ENCODE results near the gene MTRF1L. TPM values are rescaled to one million over a fixed set of nuclear protein-coding genes. Genes with fewer than 3 reads are reported as not detected.

Gene MTRF1L
- total and polyA plus RNA-seq, 2 of the 8 experiments (the other 6 are each of a cell fraction or from before 2014, with no cell fraction given), result 4.5 to 26.5 TPM

GRCh38 chr6:153015094-153015640 lies 12.7 kb upstream of the MTRF1L start:
- Histone ChIP-seq H4K20me1 (replicated peaks in 1 of 2; ENCODE audit: control insufficient read depth in 1 of 2, insufficient read depth in 2 of 2, low read length in 2 of 2) (no peaks in the 10 kb centered on the region), H2AFZ (ENCODE audit: low read length) (no peak overlapping the region), H3K79me2 (ENCODE audit: control insufficient read depth in 1 of 2, insufficient read depth in 2 of 2, low read length in 2 of 2) (no peaks in the 10 kb centered on the region), H3K4me1 (replicated peaks in 1 of 4; ENCODE audit: control insufficient read depth in 3 of 4, insufficient read depth in 4 of 4, low read length in 3 of 4) (no peaks in the 10 kb centered on the region), H3K9me3 (ENCODE audit: insufficient read depth in 2 of 2, low read depth in 1 of 2, low read length in 1 of 2) (no peaks in the 10 kb centered on the region), H2BK12ac (ENCODE audit: low read depth, low read length) (no peak overlapping the region), H3K14ac (ENCODE audit: insufficient read length) (no peak overlapping the region), H3K4ac (replicated peaks; ENCODE audit: insufficient read length, low read depth, low read length) (no peak overlapping the region), H3K23me2 (ENCODE audit: low read depth, low read length) (no peaks in the 10 kb centered on the region; the same call in 1 of the 2 replicates), H3K18ac (ENCODE audit: extremely low read depth, low read length) (no peak overlapping the region), H3K27ac (ENCODE audit: low read depth, low read length) (no peak overlapping the region), H4K5ac (ENCODE audit: insufficient read length, low read depth, low read length) (no peak overlapping the region), H4K8ac (ENCODE audit: extremely low read depth, insufficient read depth, low read length) (no peak overlapping the region), H3K27me3 (replicated peaks in 1 of 4; ENCODE audit: control insufficient read depth in 3 of 4, extremely low read depth in 1 of 4, insufficient read depth in 3 of 4, low read length in 3 of 4) (no peaks in the 10 kb centered on the region), H2BK15ac (ENCODE audit: low read length) (no peak overlapping the region), H2AK5ac (ENCODE audit: low read depth, low read length) (no peak overlapping the region), H2BK5ac (ENCODE audit: low read depth, low read length) (no peak overlapping the region), H3K23ac (ENCODE audit: insufficient read length) (no peak overlapping the region), H2BK20ac (ENCODE audit: low read length) (no peak overlapping the region), H3K36me3 (ENCODE audit: control insufficient read depth in 2 of 4, insufficient read depth in 4 of 4, low read length in 3 of 4) (no peaks in the 10 kb centered on the region), H2BK120ac (replicated peaks; ENCODE audit: low read depth, low read length) (no peak overlapping the region), H3K79me1 (ENCODE audit: low read depth, low read length) (no peaks in the 10 kb centered on the region), H3K4me2 (ENCODE audit: insufficient read depth in 1 of 2, low read depth in 2 of 2, low read length in 2 of 2) (no peak overlapping the region), H3K56ac (replicated peaks; ENCODE audit: insufficient read length, low read depth, low read length) (no peak overlapping the region), H3K4me3 (ENCODE audit: extremely low read depth in 1 of 4, insufficient read depth in 2 of 4, low read depth in 3 of 4, low read length in 4 of 4) (no peak overlapping the region), H4K91ac (replicated peaks; ENCODE audit: insufficient read length, low read length) (no peak overlapping the region), H3K9ac (replicated peaks in 1 of 4; ENCODE audit: extremely low read depth in 1 of 4, low read depth in 3 of 4, low read length in 3 of 4) (no peak overlapping the region)
- no peak for TF ChIP-seq TAF1 (IDR thresholded peaks at IDR 0.05; ENCODE audit: low read depth, low read length)
- TF ChIP-seq ZNF274 (IDR thresholded peaks at IDR 0.05; ENCODE audit: borderline replicate concordance, extremely low read depth, low read length), result no peak
- no peak for TF ChIP-seq POU5F1 (IDR thresholded peaks at IDR 0.05; ENCODE audit: low read depth, low read length)
- TF ChIP-seq RNF2 (IDR thresholded peaks at IDR 0.05; ENCODE audit: borderline replicate concordance, low read depth, low read length, missing control alignments, poor library complexity, severe bottlenecking), result no peak
- no peak for TF ChIP-seq RXRA (IDR thresholded peaks at IDR 0.05; ENCODE audit: insufficient read depth, low read depth, low read length)
- no peak for TF ChIP-seq E2F6 (IDR thresholded peaks at IDR 0.05)
- TF ChIP-seq EGR1 (IDR thresholded peaks at IDR 0.05; ENCODE audit: borderline replicate concordance, low read depth, low read length), result no peak
- no peak for TF ChIP-seq SRF (IDR thresholded peaks at IDR 0.05; ENCODE audit: low read depth, low read length)
- no peak for TF ChIP-seq JUND (IDR thresholded peaks at IDR 0.05; ENCODE audit: low read length)
- DNase-seq (ENCODE audit: low read depth in 1 of 2, low spot score in 2 of 2) (no peak), FAIRE-seq (no peak)
- 92% methylated on average over 4 of the region's 4 CpGs; no CpG with 5 or more reads in 1 of the 2 experiments for WGBS, 2 experiments (ENCODE audit: extremely low coverage in 1 of 2, insufficient coverage in 1 of 2, insufficient read length in 1 of 2, insufficient replicate concordance in 2 of 2, low coverage in 1 of 2, low lambda C conversion rate in 2 of 2, missing lambda C conversion rate in 1 of 2)
- ChIA-PET CTCF (ENCODE audit: partially characterized antibody) (interaction anchor here (0.6 to 1.0 kb wide), 2 partner anchors 9 to 148 kb away, joined by 3 read pairs; no protein-coding TSS in a partner anchor), POLR2A (ENCODE audit: partially characterized antibody) (interaction anchor here (1.7 kb wide), 1 partner anchor 32 kb away, joined by 5 read pairs; no protein-coding TSS in a partner anchor)

Measured in H1 (cell line).